ENCODE data around the gene RNF111.

The RNF111 gene

GRCh38 chr15:59140422-59141226 lies 153.2 kb downstream of the RNF111 start:
- DNase-seq: no peak

- DNase-seq: no peak
Observed at GRCh38 chr15:59143281-59143680, 155.8 kb downstream of the RNF111 start.

- peak; percentile 37 for DNase-seq
Observed at GRCh38 chr15:59144594-59144993, 157.1 kb downstream of the RNF111 start.

Data from hematopoietic multipotent progenitor cell treated with erythropoietin and hydrocortisone succinate and interleukin-3 and kit ligand, for 4 days (in vitro differentiated cells).